ENCODE measurements around the gene WBP2. TPM values are rescaled to one million over a fixed set of nuclear protein-coding genes. Genes with fewer than 3 reads are reported as not detected.

Gene WBP2
- total and polyA plus RNA-seq, 2 of the 8 experiments (the other 6 are each of a cell fraction or from before 2014, with no cell fraction given): 48.2 to 71.2 TPM

GRCh38 chr17:75803883-75804282, 51.3 kb downstream of the WBP2 start (continued):
- TF ChIP-seq EZH2 (IDR thresholded peaks at IDR 0.05; ENCODE audit: low read depth, low read length, severe bottlenecking): no peak
- no peak for TF ChIP-seq EGR1 (IDR thresholded peaks at IDR 0.05; ENCODE audit: borderline replicate concordance, low read depth, low read length)
- TF ChIP-seq NANOG (IDR thresholded peaks at IDR 0.05; ENCODE audit: insufficient read depth, low read depth, low read length, poor library complexity, severe bottlenecking): no peak
